Limb (tissue), 2 donors: ENCODE measurements around the gene KMT5B.
A peak's percentile ranks its signal among the peaks of the same experiment; 100 is the strongest.
"Not testable (repeated sequence)": the region's sequence is repeated elsewhere in the genome, so short reads cannot be mapped to it uniquely, and the experiment has no call there.

Experiments used
- DNase-seq, 2 donors: peaks; one replicate each; pipeline ENCODE4 v3.0.0-alpha.2; 2016; ENCODE audit errors: extremely low spot score in 2 of 2

Gene KMT5B

GRCh38 chr11:68213135-68213515 lies at the start of gene KMT5B:
TSS of gene KMT5B (minus strand) at chr11:68213296. CDS start at chr11:68190076, 23,220 bp downstream.
- DNase-seq = peak; percentile 29 to 89

- no peak for DNase-seq
Observed at GRCh38 chr11:68262544-68262827, 49.4 kb upstream of the KMT5B start.

- no peak for DNase-seq
Observed at GRCh38 chr11:68261749-68262543, 48.9 kb upstream of the KMT5B start.

GRCh38 chr11:68261006-68261405 lies 47.9 kb upstream of the KMT5B start:
- no peak for DNase-seq

- no peak for DNase-seq
Observed at GRCh38 chr11:68260484-68260883, 47.4 kb upstream of the KMT5B start.

GRCh38 chr11:68259122-68259959 lies 46.2 kb upstream of the KMT5B start:
- no peak for DNase-seq

- no peak for DNase-seq
Observed at GRCh38 chr11:68258363-68258765, 45.3 kb upstream of the KMT5B start.

GRCh38 chr11:68257477-68258362 lies 44.6 kb upstream of the KMT5B start:
- peak; percentile 89 to 96 for DNase-seq

GRCh38 chr11:68256331-68256741 lies 43.2 kb upstream of the KMT5B start:
- no peak for DNase-seq

GRCh38 chr11:68255526-68255925 lies 42.4 kb upstream of the KMT5B start:
- no peak for DNase-seq

GRCh38 chr11:68254421-68254820 lies 41.3 kb upstream of the KMT5B start:
- no peak for DNase-seq

GRCh38 chr11:68251765-68252164 lies 38.7 kb upstream of the KMT5B start:
- DNase-seq = no peak

GRCh38 chr11:68244912-68245311 lies 31.8 kb upstream of the KMT5B start:
- DNase-seq = not testable (repeated sequence)

- DNase-seq = not testable (repeated sequence)
Observed at GRCh38 chr11:68243847-68244246, 30.8 kb upstream of the KMT5B start.

GRCh38 chr11:68242616-68243015 lies 29.5 kb upstream of the KMT5B start:
- no peak for DNase-seq

- no peak for DNase-seq
Observed at GRCh38 chr11:68231621-68232020, 18.5 kb upstream of the KMT5B start.

- DNase-seq = no peak
Observed at GRCh38 chr11:68229601-68230000, 16.5 kb upstream of the KMT5B start.

GRCh38 chr11:68226421-68226820 lies 13.3 kb upstream of the KMT5B start:
- no peak for DNase-seq

GRCh38 chr11:68224606-68225005 lies 11.5 kb upstream of the KMT5B start:
- no peak for DNase-seq

GRCh38 chr11:68223275-68223674 lies 10.2 kb upstream of the KMT5B start:
- DNase-seq = no peak

- DNase-seq = no peak
Observed at GRCh38 chr11:68221406-68221805, 8.3 kb upstream of the KMT5B start.
